A673 (cell line): Measurements from ENCODE around the gene SPNS2. TPM values are rescaled to one million over a fixed set of nuclear protein-coding genes. Genes with fewer than 3 reads are reported as not detected.

ENCODE experiments used
- BruUV-seq: library from RNA; stranded (reverse); fragments of 400-500 nt; replicated peaks from 2 replicates; lab custom pipeline; 2021; lab: Mats Ljungman, UMichigan
- CTCF ChIA-PET: fragments of 300-600 bp; sonication (Branson Sonifier 250); formaldehyde crosslinking; loops from one replicate; lab custom pipeline; 2022; ENCODE audit warnings: antibody characterized with exemption; lab: Charles Lee
- POLR2A ChIA-PET: fragments of 300-600 bp; sonication (Branson Sonifier 250); formaldehyde crosslinking; loops from one replicate; lab custom pipeline; 2022; ENCODE audit warnings: antibody characterized with exemption; ENCODE audit not compliant: low non-redundant PET; lab: Charles Lee
- DNase-seq: peaks from one replicate; pipeline ENCODE4 v3.0.0-alpha.2; 2015; ENCODE audit warnings: low spot score
- H3K27ac ChIP-seq: fragments of 200-600 bp; sonication (generic); 2 replicates; pipeline ENCODE4 v1.5.1; 2016; ENCODE audit warnings: mixed run types, low read depth, mild to moderate bottlenecking, mixed read lengths, antibody characterized with exemption, low read length; ENCODE audit not compliant: poor library complexity, severe bottlenecking
- H3K27me3 ChIP-seq: fragments of 200-600 bp; sonication (generic); replicated peaks from 2 replicates; pipeline ENCODE4 v1.6.1; 2017; ENCODE audit warnings: mixed run types, low read depth, mild to moderate bottlenecking, mixed read lengths, antibody characterized with exemption, low read length; ENCODE audit not compliant: insufficient read depth, poor library complexity
- H3K36me3 ChIP-seq: fragments of 200-600 bp; sonication (generic); 2 replicates; pipeline ENCODE4 v1.6.1; 2016; ENCODE audit warnings: mixed run types, mild to moderate bottlenecking, mixed read lengths, antibody characterized with exemption, low read length; ENCODE audit not compliant: insufficient read depth, poor library complexity, severe bottlenecking
- H3K4me1 ChIP-seq: fragments of 200-600 bp; sonication (generic); 2 replicates; pipeline ENCODE4 v1.6.1; 2017; ENCODE audit warnings: mixed run types, mild to moderate bottlenecking, mixed read lengths, antibody characterized with exemption, low read length; ENCODE audit not compliant: insufficient read depth, poor library complexity, severe bottlenecking
- H3K4me3 ChIP-seq: fragments of 200-600 bp; sonication (generic); 2 replicates; pipeline ENCODE4 v1.5.1; 2016; ENCODE audit warnings: low read depth, mixed run types, mild to moderate bottlenecking, mixed read lengths, low read length; ENCODE audit not compliant: poor library complexity, severe bottlenecking
- H3K9me3 ChIP-seq: fragments of 200-600 bp; sonication (generic); 2 replicates; pipeline ENCODE4 v1.6.1; 2016; ENCODE audit warnings: mixed run types, low read depth, mild to moderate bottlenecking, mixed read lengths, antibody characterized with exemption, low read length; ENCODE audit not compliant: poor library complexity, severe bottlenecking
- EZH2 ChIP-seq: fragments of 200-600 bp; sonication (generic); IDR thresholded peaks from 2 replicates; pipeline ENCODE4 v1.6.1; 2017; ENCODE audit warnings: borderline replicate concordance, low read depth, mild to moderate bottlenecking, mixed read lengths, antibody characterized with exemption, low read length; ENCODE audit not compliant: poor library complexity, severe bottlenecking
- intact Hi-C: fragments of 100-400 bp; cut with micrococcal nuclease; formaldehyde crosslinking; loops from one replicate; pipeline ENCODE4 v1.10.0; 2022; ENCODE audit not compliant: unreplicated experiment
- total RNA-seq: library from RNA; stranded (reverse); gene quantifications from 2 replicates; pipeline ENCODE4 v1.2.3, GENCODE V29; 2021
- TF ChIP-seq, protein P1 (sequence below): fragments of 300-800, 200-600 bp; sonication (generic); conservative IDR thresholded peaks from 2 replicates; pipeline ENCODE4 v1.5.1; 2017; ENCODE audit warnings: low read depth, mild to moderate bottlenecking, antibody characterized with exemption, low read length, moderate library complexity, mixed read lengths

Gene SPNS2
- total RNA-seq, 1 experiment from 2014 or later = not detected

DNA sequence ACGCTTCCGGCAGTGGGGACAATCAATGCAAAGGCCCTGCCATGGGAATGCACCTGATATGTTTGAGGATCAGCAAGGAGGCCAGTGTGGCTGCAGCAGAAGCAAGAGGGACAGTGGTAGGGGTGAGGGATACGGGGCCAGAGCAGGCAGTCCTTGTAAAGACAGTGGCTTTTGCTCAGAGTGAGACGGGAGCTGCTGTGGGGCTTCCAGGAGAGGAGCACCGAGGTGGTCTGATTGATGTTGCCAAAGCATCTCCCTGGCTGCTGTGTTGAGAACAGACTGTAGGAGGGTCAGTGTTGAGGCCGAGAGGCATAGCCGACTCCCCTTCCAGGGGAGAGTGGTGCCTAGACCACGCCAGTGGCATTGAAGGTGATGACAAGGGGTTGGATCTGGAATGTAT is 11.4 kb upstream of the SPNS2 start:
- Histone ChIP-seq H3K27me3 (no peaks in the 10 kb centered on the region), H3K36me3 (no peaks in the 10 kb centered on the region), H3K9me3 (no peaks in the 10 kb centered on the region), H3K4me1 (no peaks in the 10 kb centered on the region), H3K27ac (no peak overlapping the region), H3K4me3 (no peak overlapping the region)
- TF ChIP-seq, protein P1, sequence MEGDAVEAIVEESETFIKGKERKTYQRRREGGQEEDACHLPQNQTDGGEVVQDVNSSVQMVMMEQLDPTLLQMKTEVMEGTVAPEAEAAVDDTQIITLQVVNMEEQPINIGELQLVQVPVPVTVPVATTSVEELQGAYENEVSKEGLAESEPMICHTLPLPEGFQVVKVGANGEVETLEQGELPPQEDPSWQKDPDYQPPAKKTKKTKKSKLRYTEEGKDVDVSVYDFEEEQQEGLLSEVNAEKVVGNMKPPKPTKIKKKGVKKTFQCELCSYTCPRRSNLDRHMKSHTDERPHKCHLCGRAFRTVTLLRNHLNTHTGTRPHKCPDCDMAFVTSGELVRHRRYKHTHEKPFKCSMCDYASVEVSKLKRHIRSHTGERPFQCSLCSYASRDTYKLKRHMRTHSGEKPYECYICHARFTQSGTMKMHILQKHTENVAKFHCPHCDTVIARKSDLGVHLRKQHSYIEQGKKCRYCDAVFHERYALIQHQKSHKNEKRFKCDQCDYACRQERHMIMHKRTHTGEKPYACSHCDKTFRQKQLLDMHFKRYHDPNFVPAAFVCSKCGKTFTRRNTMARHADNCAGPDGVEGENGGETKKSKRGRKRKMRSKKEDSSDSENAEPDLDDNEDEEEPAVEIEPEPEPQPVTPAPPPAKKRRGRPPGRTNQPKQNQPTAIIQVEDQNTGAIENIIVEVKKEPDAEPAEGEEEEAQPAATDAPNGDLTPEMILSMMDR = no peak
- no peak for TF ChIP-seq EZH2
- ChIA-PET CTCF (no interaction called here), POLR2A (no interaction called here)
- DNase-seq = no peak
- intact Hi-C loops = no loop called here
- BruUV-seq = no TSS peak

DNA sequence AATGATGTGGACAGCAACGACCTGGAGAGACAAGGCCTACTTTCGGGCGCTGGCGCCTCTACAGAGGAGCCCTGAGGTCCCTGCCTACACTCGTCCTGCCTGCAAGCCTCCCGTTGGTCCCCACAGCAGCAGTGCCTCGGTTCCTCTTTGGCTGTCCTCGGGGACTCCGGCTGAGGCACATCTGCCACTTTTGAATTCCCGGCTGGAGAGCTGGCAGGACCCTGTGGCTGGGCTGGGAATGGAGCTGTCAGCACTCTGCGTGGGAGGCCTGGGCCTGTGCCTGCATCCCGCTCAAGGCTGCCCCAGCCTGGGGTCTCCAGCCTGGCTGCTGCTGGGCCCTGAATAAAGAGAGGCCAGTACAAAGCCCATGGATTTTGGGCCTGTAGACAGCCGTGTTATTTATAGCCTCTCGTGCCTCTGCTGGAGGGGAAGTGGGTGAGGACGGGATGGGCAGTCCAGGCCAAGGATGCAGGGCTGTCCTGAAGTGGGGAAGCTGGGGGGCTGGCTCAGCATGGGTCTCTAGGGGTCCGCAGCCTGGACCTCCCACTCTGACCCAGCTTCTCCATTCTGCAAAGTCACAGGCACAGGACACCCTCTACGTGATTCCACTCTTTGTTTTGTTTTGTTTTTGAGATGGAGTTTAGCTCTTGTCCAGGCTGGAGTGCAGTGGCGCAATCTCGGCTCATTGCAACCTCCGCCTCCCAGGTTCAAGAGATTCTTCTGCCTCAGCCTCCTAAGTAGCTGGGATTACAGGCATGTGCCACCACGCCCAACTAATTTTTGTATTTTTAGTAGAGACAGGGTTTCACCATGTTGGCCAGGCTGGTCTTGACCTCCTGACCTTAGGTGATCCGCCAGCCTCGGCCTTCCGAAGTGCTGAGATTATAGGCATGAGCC is 10.6 kb upstream of the SPNS2 start:
- Histone ChIP-seq H3K4me1 (no peaks in the 10 kb centered on the region), H3K36me3 (no peaks in the 10 kb centered on the region), H3K27ac (no peak overlapping the region), H3K4me3 (no peak overlapping the region), H3K9me3 (no peaks in the 10 kb centered on the region), H3K27me3 (no peaks in the 10 kb centered on the region)
- BruUV-seq = no TSS peak
- no peak for TF ChIP-seq EZH2
- TF ChIP-seq, protein P1 = no peak
- intact Hi-C loops = no loop called here
- ChIA-PET CTCF (no interaction called here), POLR2A (interaction anchor here (0.6 kb wide), 1 partner anchor 443 kb away, joined by 3 read pairs; no protein-coding TSS in a partner anchor)
- no peak for DNase-seq

DNA sequence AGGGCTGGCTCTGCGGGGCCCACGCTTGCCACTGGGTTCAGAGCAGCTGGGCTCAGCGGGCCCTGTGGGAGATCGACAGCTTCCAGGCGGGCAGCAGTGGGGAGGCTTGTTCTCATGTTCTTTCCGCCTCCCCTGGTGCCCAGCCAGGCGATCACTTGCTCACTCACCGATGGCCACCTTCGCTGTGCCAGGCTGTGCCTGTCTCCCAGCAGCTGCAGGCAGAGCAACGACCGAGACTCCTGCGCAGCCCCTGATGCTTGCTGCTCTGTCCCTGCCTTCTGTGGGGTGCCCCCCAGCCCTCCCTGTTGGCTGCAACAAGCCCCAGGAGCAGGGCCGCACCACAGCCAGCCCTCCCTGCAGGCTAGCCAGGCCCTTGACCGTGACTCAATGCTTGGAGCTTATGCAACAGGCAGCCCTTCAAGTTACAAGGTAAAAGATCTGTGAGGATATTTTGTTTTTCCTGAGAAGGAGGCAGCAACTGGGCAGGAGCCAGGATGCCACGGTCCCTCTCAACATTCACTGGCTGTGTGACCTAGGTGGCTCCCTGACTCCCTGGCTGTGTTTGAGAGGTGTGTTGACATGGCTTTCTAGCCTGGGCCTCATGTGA is 9.6 kb upstream of the SPNS2 start:
- BruUV-seq = no TSS peak
- POLR2A ChIA-PET = no interaction called here
- intact Hi-C loops = no loop called here
- H3K9me3 ChIP-seq = no peaks in the 10 kb centered on the region
- TF ChIP-seq, protein P1 = no peak
- TF ChIP-seq EZH2 = no peak
- H3K4me1 ChIP-seq = no peaks in the 10 kb centered on the region
- H3K36me3 ChIP-seq = no peaks in the 10 kb centered on the region
- no peak for DNase-seq
- CTCF ChIA-PET = no interaction called here
- H3K27me3 ChIP-seq = no peaks in the 10 kb centered on the region
- H3K27ac ChIP-seq = no peak overlapping the region
- H3K4me3 ChIP-seq = no peak overlapping the region
